Transverse colon (tissue), 4 donors: ENCODE results near the gene UGT2A1. TPM values are rescaled to one million over a fixed set of nuclear protein-coding genes. Genes with fewer than 3 reads are reported as not detected.

Source experiments
- DNase-seq: peaks from one replicate; pipeline ENCODE4 v3.0.0-alpha.2; 2019
- H3K27ac ChIP-seq, 4 donors: fragments of 200-600 bp; sonication (generic); 2 replicates each; pipeline ENCODE4 v1.5.1; 2016 to 2018; ENCODE audit warnings: inconsistent platforms in 4 of 4
- H3K27me3 ChIP-seq: fragments of 200-600 bp; sonication (generic); 2 replicates; pipeline ENCODE4 v1.5.1; 2017; ENCODE audit warnings: inconsistent platforms
- H3K36me3 ChIP-seq, 4 donors: fragments of 200-600 bp; sonication (generic); 2 replicates each; pipeline ENCODE4 v1.5.1; 2017 to 2019; ENCODE audit warnings: inconsistent platforms in 4 of 4
- H3K4me1 ChIP-seq, 4 donors: fragments of 200-600 bp; sonication (generic); 2 replicates each; pipeline ENCODE4 v1.5.1; 2017 to 2020; ENCODE audit warnings: inconsistent platforms in 4 of 4
- H3K4me3 ChIP-seq, 4 donors: fragments of 200-600 bp; sonication (generic); 1 replicate in 1 of 4; 2 replicates in 3 of 4; pipeline versions ENCODE4 v1.5.1 to v1.6.1; 2017 to 2019; ENCODE audit warnings: inconsistent platforms in 4 of 4
- H3K9me3 ChIP-seq, 2 donors: fragments of 200-600 bp; sonication (generic); 2 replicates each; pipeline ENCODE4 v1.5.1; 2017 to 2019; ENCODE audit warnings: inconsistent platforms in 2 of 2
- EP300 ChIP-seq: sonication (generic); formaldehyde crosslinking; IDR thresholded peaks from one replicate; pipeline ENCODE4 v1.6.1; 2017; ENCODE audit warnings: antibody characterized with exemption, low read depth
- POLR2A ChIP-seq: fragments of 450-650 bp; IDR thresholded peaks from one replicate; pipeline ENCODE4 v1.6.1; 2016; ENCODE audit warnings: antibody characterized with exemption, mild to moderate bottlenecking, moderate library complexity
- POLR2AphosphoS5 ChIP-seq, 3 donors: sonication (generic); formaldehyde crosslinking; IDR thresholded peaks; one replicate each; pipeline ENCODE4 v1.6.1; 2016; ENCODE audit warnings: antibody characterized with exemption in 3 of 3
- WGBS, 2 donors: methylation state at CpG; one replicate each; pipeline ENCODE4 v1.1.5; 2018; ENCODE audit warnings: low coverage in 1 of 2; 5-methylcytosine and 5-hydroxymethylcytosine counted together
- in situ Hi-C, 4 donors: fragments of 200-750 bp; cut with MboI; loops; one replicate each; pipeline versions ENCODE4 v1.15.0 to v1.15.1; 2017; ENCODE audit warnings: low sequenced_read_pairs in 3 of 4, low pct_ligation_motif_present in 1 of 4, low pct_unique_long_range_greater_than_20kb in 1 of 4
- intact Hi-C: fragments of 100-400 bp; cut with DNase I; formaldehyde crosslinking; loops from one replicate; pipeline ENCODE4 v1.15.1; 2023; ENCODE audit warnings: low total_unique reads
- total RNA-seq, 4 donors: library from RNA; depleted of rRNA; stranded (reverse); fragments of >200 nt; gene quantifications; one replicate each; pipeline ENCODE4 v1.1.0, GENCODE V29; 2016
- TF ChIP-seq, protein P1 (sequence below), 5 experiments: fragments of 200-600 bp in 3 of 5; fragments of 450-650 bp in 2 of 5; sonication (generic) in 3 of 5; IDR thresholded peaks; 1 replicate in 2 of 5; 2 replicates in 3 of 5; pipeline ENCODE4 v1.5.1; 2016 to 2017; ENCODE audit warnings: antibody characterized with exemption in 5 of 5, inconsistent platforms in 3 of 5, mild to moderate bottlenecking in 2 of 5, moderate library complexity in 1 of 5

Gene UGT2A1
- total RNA-seq, 4 donors from 2014 or later = not detected

DNA sequence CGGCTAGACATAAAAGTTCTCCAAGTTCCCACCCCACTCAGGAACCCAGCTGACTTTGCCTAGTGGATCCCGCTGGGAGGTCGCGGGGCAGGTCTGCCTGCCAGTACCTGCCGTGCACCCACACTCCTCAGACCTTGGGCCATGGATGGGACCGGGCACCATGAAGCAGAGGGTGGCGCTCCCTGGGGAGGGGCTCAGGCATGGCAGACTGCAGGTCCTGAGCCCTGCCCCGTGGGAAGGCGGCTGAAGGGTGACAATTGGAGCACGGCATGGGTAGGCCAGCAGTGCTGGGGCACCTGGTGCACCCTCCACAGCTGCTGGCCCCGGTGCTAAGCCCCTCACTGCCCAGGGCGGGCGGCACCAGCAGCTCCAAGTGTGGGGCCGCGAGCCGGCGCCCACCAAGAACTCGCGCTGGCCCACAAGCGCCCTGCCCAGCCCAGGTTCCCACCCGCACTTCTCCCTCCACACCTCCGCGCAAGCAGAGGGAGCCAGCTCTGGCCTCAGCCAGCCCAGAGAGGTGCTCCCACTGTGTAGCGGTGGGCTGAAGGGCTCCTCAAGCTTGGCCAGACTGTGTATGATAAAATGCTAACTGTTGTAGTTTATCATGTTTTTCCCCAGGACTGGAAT lies 76.7 kb downstream of the UGT2A1 start:
- no peaks in the 10 kb centered on the region for H3K9me3 ChIP-seq
- no peak overlapping the region for H3K4me3 ChIP-seq
- no peaks in the 10 kb centered on the region for H3K4me1 ChIP-seq
- TF ChIP-seq, protein P1, sequence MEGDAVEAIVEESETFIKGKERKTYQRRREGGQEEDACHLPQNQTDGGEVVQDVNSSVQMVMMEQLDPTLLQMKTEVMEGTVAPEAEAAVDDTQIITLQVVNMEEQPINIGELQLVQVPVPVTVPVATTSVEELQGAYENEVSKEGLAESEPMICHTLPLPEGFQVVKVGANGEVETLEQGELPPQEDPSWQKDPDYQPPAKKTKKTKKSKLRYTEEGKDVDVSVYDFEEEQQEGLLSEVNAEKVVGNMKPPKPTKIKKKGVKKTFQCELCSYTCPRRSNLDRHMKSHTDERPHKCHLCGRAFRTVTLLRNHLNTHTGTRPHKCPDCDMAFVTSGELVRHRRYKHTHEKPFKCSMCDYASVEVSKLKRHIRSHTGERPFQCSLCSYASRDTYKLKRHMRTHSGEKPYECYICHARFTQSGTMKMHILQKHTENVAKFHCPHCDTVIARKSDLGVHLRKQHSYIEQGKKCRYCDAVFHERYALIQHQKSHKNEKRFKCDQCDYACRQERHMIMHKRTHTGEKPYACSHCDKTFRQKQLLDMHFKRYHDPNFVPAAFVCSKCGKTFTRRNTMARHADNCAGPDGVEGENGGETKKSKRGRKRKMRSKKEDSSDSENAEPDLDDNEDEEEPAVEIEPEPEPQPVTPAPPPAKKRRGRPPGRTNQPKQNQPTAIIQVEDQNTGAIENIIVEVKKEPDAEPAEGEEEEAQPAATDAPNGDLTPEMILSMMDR (IDR thresholded peaks at IDR 0.05) = no peak
- TF ChIP-seq POLR2AphosphoS5 (IDR thresholded peaks at IDR 0.05) (no peak), EP300 (no peak), POLR2A (no peak)
- no peak overlapping the region for H3K27ac ChIP-seq
- intact Hi-C loops = no loop called here
- H3K36me3 ChIP-seq = no peaks in the 10 kb centered on the region
- WGBS, 2 donors = 80 to 93% methylated on average over 1 to 19 of the region's 24 CpGs
- in situ Hi-C loops = no loop called here
- no peaks in the 10 kb centered on the region for H3K27me3 ChIP-seq
- no peak for DNase-seq

DNA sequence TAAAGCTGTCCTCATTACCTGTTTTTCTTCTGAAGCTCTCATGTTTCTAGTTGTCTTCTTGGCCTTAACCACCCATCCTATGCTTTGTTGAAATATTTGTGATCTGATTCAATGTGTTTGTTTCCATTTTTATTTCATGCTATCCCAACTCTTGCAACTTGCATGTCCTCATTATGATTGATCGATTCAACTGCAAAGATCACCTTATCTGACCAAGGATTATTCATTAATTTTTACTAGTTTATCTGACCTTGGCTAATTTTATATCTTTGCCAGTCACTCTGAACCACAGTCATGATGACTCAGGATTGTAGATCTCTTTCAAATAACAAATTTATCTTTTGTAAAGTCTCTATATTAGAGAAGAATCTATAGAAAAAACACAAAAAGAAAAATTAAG lies 84.3 kb downstream of the UGT2A1 start:
- no peak for DNase-seq
- Histone ChIP-seq H3K36me3 (no peaks in the 10 kb centered on the region), H3K27ac (no peak overlapping the region), H3K4me3 (no peak overlapping the region), H3K9me3 (no peaks in the 10 kb centered on the region), H3K27me3 (no peaks in the 10 kb centered on the region), H3K4me1 (no peaks in the 10 kb centered on the region)
- intact Hi-C loops = no loop called here
- in situ Hi-C loops = no loop called here
- TF ChIP-seq EP300 = no peak
- TF ChIP-seq POLR2AphosphoS5 (IDR thresholded peaks at IDR 0.05) = no peak
- no peak for TF ChIP-seq POLR2A
- TF ChIP-seq, protein P1 (IDR thresholded peaks at IDR 0.05) = no peak
- 84 to 100% methylated on average over 1 of the region's 1 CpG for WGBS, 2 donors

DNA sequence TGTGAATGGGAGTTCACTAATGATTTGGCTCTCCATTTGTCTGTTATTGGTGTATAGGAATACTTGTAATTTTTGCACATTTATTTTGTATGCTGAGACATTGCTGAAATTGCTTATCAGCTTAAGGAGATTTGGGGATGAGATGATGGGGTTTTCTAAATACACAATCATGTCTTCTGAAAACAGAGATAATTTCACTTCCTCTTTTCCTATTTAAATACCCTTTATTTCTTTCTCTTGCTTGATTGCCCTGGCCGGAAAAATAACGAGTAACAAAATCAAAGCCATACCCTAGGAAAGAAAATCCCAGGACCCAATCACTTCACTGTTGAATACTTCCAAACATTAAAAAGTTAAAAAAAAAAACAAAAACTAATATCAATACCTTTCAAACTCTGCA lies 89.6 kb downstream of the UGT2A1 start:
- WGBS, 2 donors = 57 to 62% methylated on average over 2 of the region's 2 CpGs
- in situ Hi-C loops = no loop called here
- H3K4me3 ChIP-seq = no peak overlapping the region

DNA sequence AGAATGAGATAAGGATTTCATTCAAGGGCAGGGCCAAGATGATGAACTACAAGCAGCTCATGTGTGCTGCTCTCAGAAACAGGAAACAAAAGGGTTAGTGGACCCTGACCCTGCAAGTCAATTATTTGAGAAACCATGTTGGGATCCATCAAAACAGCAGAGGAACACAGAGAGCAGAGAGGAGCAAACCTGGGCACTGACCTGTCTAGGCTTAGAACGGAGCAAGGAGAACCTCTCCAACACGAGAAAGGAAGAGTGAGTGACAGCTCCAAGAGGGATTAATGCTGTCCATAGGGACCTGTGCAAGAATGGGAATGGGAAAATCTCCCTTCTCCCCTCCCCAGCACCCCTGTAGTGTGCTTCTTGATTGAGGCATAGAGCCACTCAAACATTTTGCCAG lies 103.4 kb downstream of the UGT2A1 start:
- no peaks in the 10 kb centered on the region for H3K4me1 ChIP-seq
- H3K27me3 ChIP-seq = no peaks in the 10 kb centered on the region
- in situ Hi-C loops = no loop called here
- no peaks in the 10 kb centered on the region for H3K36me3 ChIP-seq
- H3K9me3 ChIP-seq = no peaks in the 10 kb centered on the region
- H3K27ac ChIP-seq = no peak overlapping the region
- TF ChIP-seq, protein P1 (IDR thresholded peaks at IDR 0.05) = no peak
- WGBS, 2 donors = 66 to 75% methylated on average over 2 of the region's 2 CpGs
- DNase-seq = no peak
- no peak overlapping the region for H3K4me3 ChIP-seq
- intact Hi-C loops = no loop called here

More for the DNA sequence above, 89.6 kb downstream of the UGT2A1 start:
- intact Hi-C loops = no loop called here
- no peaks in the 10 kb centered on the region for H3K27me3 ChIP-seq
- no peaks in the 10 kb centered on the region for H3K36me3 ChIP-seq
- no peaks in the 10 kb centered on the region for H3K4me1 ChIP-seq
- no peak for DNase-seq
- H3K27ac ChIP-seq = no peak overlapping the region
- TF ChIP-seq POLR2AphosphoS5 (IDR thresholded peaks at IDR 0.05) = no peak
- TF ChIP-seq, protein P1 (IDR thresholded peaks at IDR 0.05) = no peak
- TF ChIP-seq POLR2A = no peak
- no peak for TF ChIP-seq EP300
- no peaks in the 10 kb centered on the region for H3K9me3 ChIP-seq
